Liver (tissue), 9 donors: ENCODE results near the gene ZNF316. TPM values are rescaled to one million over a fixed set of nuclear protein-coding genes. Genes with fewer than 3 reads are reported as not detected.

Experiments used
- DNase-seq: peaks from one replicate; pipeline ENCODE4 v3.0.0-alpha.2; 2017; ENCODE audit warnings: low spot score
- H3K27ac ChIP-seq, 2 donors: one replicate each; pipeline ENCODE4 v1.7.0; 2013; ENCODE audit warnings: inconsistent platforms in 2 of 2, low read length in 2 of 2, control low read depth in 1 of 2, low read depth in 1 of 2, mild to moderate bottlenecking in 1 of 2
- H3K27me3 ChIP-seq, 4 donors: one replicate each; pipeline versions ENCODE4 v1.6.1 to v1.7.0; 2013; ENCODE audit warnings: low read length in 3 of 4, inconsistent platforms in 1 of 4, mild to moderate bottlenecking in 1 of 4, moderate library complexity in 1 of 4; ENCODE audit not compliant: control insufficient read depth in 4 of 4, insufficient read depth in 4 of 4
- H3K36me3 ChIP-seq, 4 donors: one replicate each; pipeline versions ENCODE4 v1.6.1 to v1.7.0; 2013; ENCODE audit warnings: low read length in 3 of 4, mild to moderate bottlenecking in 3 of 4, low read depth in 1 of 4, moderate library complexity in 1 of 4; ENCODE audit not compliant: control insufficient read depth in 4 of 4, insufficient read depth in 3 of 4
- H3K4me1 ChIP-seq, 4 donors: one replicate each; pipeline versions ENCODE4 v1.6.1 to v1.7.0; 2013; ENCODE audit warnings: low read length in 3 of 4, mild to moderate bottlenecking in 3 of 4, moderate library complexity in 1 of 4; ENCODE audit not compliant: control insufficient read depth in 4 of 4, insufficient read depth in 4 of 4
- H3K4me3 ChIP-seq, 3 donors: one replicate each; pipeline versions ENCODE4 v1.6.1 to v1.7.0; 2013; ENCODE audit warnings: low read length in 3 of 3, control low read depth in 1 of 3, low read depth in 1 of 3, mild to moderate bottlenecking in 1 of 3
- H3K9ac ChIP-seq, 2 donors: one replicate each; pipeline ENCODE4 v1.7.0; 2013; ENCODE audit warnings: low read length in 2 of 2, mild to moderate bottlenecking in 2 of 2, moderate library complexity in 2 of 2, control low read depth in 1 of 2, low read depth in 1 of 2
- H3K9me3 ChIP-seq, 4 donors: one replicate each; pipeline versions ENCODE4 v1.6.1 to v1.7.0; 2013; ENCODE audit warnings: low read length in 3 of 4; ENCODE audit not compliant: control insufficient read depth in 4 of 4
- EGR1 ChIP-seq, 2 donors: IDR thresholded peaks; 2 replicates each; pipeline ENCODE4 v1.6.1; 2016 to 2018; ENCODE audit warnings: antibody characterized with exemption in 2 of 2, low read depth in 2 of 2
- FOXA1 ChIP-seq: IDR thresholded peaks from 2 replicates; pipeline ENCODE4 v1.6.1; 2016; ENCODE audit warnings: antibody characterized with exemption
- FOXA2 ChIP-seq: IDR thresholded peaks from 2 replicates; pipeline ENCODE4 v1.6.1; 2016; ENCODE audit warnings: antibody characterized with exemption
- GABPA ChIP-seq, 2 donors: IDR thresholded peaks in 1 of 2; conservative IDR thresholded peaks in 1 of 2; 2 replicates each; pipeline ENCODE4 v1.6.1; 2016; ENCODE audit warnings: antibody characterized with exemption in 2 of 2, mild to moderate bottlenecking in 1 of 2, moderate library complexity in 1 of 2
- HNF4A ChIP-seq, 2 donors: conservative IDR thresholded peaks; 2 replicates each; pipeline ENCODE4 v1.6.1; 2016; ENCODE audit warnings: antibody characterized with exemption in 2 of 2, mild to moderate bottlenecking in 2 of 2
- HNF4G ChIP-seq: IDR thresholded peaks from 2 replicates; pipeline ENCODE4 v1.6.1; 2016; ENCODE audit warnings: antibody characterized with exemption
- JUND ChIP-seq, 2 donors: IDR thresholded peaks; 2 replicates each; pipeline ENCODE4 v1.6.1; 2016; ENCODE audit warnings: antibody characterized with exemption in 2 of 2
- NR2F2 ChIP-seq: IDR thresholded peaks from 2 replicates; pipeline ENCODE4 v1.6.1; 2016; ENCODE audit warnings: antibody characterized with exemption
- RAD21 ChIP-seq, 2 donors: IDR thresholded peaks; 2 replicates each; pipeline ENCODE4 v1.6.1; 2016; ENCODE audit warnings: antibody characterized with exemption in 2 of 2, mild to moderate bottlenecking in 2 of 2
- RXRA ChIP-seq, 2 donors: IDR thresholded peaks; 2 replicates each; pipeline ENCODE4 v1.6.1; 2017 to 2018; ENCODE audit warnings: antibody characterized with exemption in 2 of 2, mild to moderate bottlenecking in 1 of 2
- SP1 ChIP-seq: IDR thresholded peaks from 2 replicates; pipeline ENCODE4 v1.6.1; 2018; ENCODE audit warnings: antibody characterized with exemption, mild to moderate bottlenecking
- TAF1 ChIP-seq: conservative IDR thresholded peaks from 2 replicates; pipeline ENCODE4 v1.6.1; 2016; ENCODE audit warnings: antibody characterized with exemption, mild to moderate bottlenecking
- YY1 ChIP-seq: IDR thresholded peaks from 2 replicates; pipeline ENCODE4 v1.6.1; 2016; ENCODE audit warnings: antibody characterized with exemption, mild to moderate bottlenecking
- WGBS: extraction: QIAGEN DNeasy Blood & Tissue Kit; methylation state at CpG from one replicate; pipeline ENCODE4 v1.1.7; 2013; 5-methylcytosine and 5-hydroxymethylcytosine counted together
- polyA plus RNA-seq, 2 donors: library from polyadenylated mRNA; stranded (reverse) in 1 of 2; unstranded in 1 of 2; fragments of 200-250 nt in 1 of 2; fragments of >200 nt in 1 of 2; fragmentation: Nextera tagmentation in 1 of 2; extraction: Ambion mirVana in 1 of 2; gene quantifications; one replicate each; pipeline versions ENCODE4 v1.2.1 to v1.2.3, GENCODE V29; 2013 to 2015
- total RNA-seq, 2 donors: library from RNA; depleted of rRNA; stranded (reverse); fragments of >200 nt; gene quantifications; one replicate each; pipeline ENCODE4 v1.2.3, GENCODE V29; 2014
- TF ChIP-seq, protein P1 (sequence below): fragments of 150-350 bp; IDR thresholded peaks from 2 replicates; pipeline ENCODE4 v1.5.1; 2017; ENCODE audit warnings: improper control_type of control experiment, low read depth, low read length; ENCODE audit not compliant: missing input control
- TF ChIP-seq, protein P2 (sequence below): IDR thresholded peaks from 2 replicates; pipeline ENCODE4 v1.6.1; 2016; ENCODE audit warnings: antibody characterized with exemption
- TF ChIP-seq, protein P3 (sequence below): IDR thresholded peaks from 2 replicates; pipeline ENCODE4 v1.6.1; 2016; ENCODE audit warnings: antibody characterized with exemption
- TF ChIP-seq, protein P4 (sequence below): IDR thresholded peaks from 2 replicates; pipeline ENCODE4 v1.6.1; 2016; ENCODE audit warnings: antibody characterized with exemption, mild to moderate bottlenecking
- TF ChIP-seq, protein P5 (sequence below): IDR thresholded peaks from 2 replicates; pipeline ENCODE4 v1.6.1; 2016; ENCODE audit warnings: antibody characterized with exemption
- donor health status: healthy.
- donor health status: healthy.
- donor health status: healthy.
- donor health status: healthy.
- donor health status: healthy.

The ZNF316 gene
- total and polyA plus RNA-seq, 4 donors, result 0.35 to 14.3 (median 7.2) TPM

DNA sequence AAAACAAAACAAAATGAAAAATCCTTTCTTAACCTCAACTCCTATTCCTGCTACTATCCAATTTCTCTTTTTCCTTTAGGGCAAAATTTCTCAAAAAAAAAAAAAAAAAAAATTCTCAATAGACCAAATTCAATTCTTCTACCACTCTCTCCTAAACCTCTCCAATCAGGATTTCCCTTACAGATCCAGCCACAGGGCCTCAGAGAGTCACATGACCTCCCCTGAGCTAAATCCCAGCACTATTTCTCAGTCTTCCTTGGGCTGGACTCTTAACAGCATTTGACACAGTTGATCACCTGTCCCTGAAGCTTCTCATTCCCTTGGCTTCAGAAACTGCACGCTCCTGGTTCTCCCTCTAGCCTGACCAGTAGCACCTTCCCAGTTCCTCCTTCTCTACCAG lies 64.7 kb downstream of the ZNF316 start:
- H3K9me3 ChIP-seq, result peaks cover 26 to 42% (median 39%) of the 10 kb centered on the region in 4 donors

More for the DNA sequence above, 64.7 kb downstream of the ZNF316 start:
- no peak for TF ChIP-seq RAD21 (IDR thresholded peaks at IDR 0.05)
- TF ChIP-seq GABPA (IDR thresholded peaks at IDR 0.05 in 1 of 2, conservative IDR thresholded peaks at IDR 0.05 in 1 of 2), result no peak
- no peak for TF ChIP-seq FOXA2
- TF ChIP-seq NR2F2, result no peak
- no peak for TF ChIP-seq JUND (IDR thresholded peaks at IDR 0.05)
- no peak for TF ChIP-seq RXRA (IDR thresholded peaks at IDR 0.05)
- TF ChIP-seq, protein P1, sequence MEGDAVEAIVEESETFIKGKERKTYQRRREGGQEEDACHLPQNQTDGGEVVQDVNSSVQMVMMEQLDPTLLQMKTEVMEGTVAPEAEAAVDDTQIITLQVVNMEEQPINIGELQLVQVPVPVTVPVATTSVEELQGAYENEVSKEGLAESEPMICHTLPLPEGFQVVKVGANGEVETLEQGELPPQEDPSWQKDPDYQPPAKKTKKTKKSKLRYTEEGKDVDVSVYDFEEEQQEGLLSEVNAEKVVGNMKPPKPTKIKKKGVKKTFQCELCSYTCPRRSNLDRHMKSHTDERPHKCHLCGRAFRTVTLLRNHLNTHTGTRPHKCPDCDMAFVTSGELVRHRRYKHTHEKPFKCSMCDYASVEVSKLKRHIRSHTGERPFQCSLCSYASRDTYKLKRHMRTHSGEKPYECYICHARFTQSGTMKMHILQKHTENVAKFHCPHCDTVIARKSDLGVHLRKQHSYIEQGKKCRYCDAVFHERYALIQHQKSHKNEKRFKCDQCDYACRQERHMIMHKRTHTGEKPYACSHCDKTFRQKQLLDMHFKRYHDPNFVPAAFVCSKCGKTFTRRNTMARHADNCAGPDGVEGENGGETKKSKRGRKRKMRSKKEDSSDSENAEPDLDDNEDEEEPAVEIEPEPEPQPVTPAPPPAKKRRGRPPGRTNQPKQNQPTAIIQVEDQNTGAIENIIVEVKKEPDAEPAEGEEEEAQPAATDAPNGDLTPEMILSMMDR, result no peak
- TF ChIP-seq, protein P2, sequence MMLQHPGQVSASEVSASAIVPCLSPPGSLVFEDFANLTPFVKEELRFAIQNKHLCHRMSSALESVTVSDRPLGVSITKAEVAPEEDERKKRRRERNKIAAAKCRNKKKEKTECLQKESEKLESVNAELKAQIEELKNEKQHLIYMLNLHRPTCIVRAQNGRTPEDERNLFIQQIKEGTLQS, result no peak
- no peak for TF ChIP-seq FOXA1
- TF ChIP-seq EGR1 (IDR thresholded peaks at IDR 0.05; ENCODE audit: low read depth in 2 of 2), result no peak
- TF ChIP-seq TAF1, result no peak
- no peak for TF ChIP-seq YY1
- TF ChIP-seq, protein P3, sequence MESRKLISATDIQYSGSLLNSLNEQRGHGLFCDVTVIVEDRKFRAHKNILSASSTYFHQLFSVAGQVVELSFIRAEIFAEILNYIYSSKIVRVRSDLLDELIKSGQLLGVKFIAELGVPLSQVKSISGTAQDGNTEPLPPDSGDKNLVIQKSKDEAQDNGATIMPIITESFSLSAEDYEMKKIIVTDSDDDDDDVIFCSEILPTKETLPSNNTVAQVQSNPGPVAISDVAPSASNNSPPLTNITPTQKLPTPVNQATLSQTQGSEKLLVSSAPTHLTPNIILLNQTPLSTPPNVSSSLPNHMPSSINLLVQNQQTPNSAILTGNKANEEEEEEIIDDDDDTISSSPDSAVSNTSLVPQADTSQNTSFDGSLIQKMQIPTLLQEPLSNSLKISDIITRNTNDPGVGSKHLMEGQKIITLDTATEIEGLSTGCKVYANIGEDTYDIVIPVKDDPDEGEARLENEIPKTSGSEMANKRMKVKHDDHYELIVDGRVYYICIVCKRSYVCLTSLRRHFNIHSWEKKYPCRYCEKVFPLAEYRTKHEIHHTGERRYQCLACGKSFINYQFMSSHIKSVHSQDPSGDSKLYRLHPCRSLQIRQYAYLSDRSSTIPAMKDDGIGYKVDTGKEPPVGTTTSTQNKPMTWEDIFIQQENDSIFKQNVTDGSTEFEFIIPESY, result no peak
- TF ChIP-seq HNF4G, result no peak
- TF ChIP-seq HNF4A (conservative IDR thresholded peaks at IDR 0.05), result no peak
- TF ChIP-seq, protein P4, sequence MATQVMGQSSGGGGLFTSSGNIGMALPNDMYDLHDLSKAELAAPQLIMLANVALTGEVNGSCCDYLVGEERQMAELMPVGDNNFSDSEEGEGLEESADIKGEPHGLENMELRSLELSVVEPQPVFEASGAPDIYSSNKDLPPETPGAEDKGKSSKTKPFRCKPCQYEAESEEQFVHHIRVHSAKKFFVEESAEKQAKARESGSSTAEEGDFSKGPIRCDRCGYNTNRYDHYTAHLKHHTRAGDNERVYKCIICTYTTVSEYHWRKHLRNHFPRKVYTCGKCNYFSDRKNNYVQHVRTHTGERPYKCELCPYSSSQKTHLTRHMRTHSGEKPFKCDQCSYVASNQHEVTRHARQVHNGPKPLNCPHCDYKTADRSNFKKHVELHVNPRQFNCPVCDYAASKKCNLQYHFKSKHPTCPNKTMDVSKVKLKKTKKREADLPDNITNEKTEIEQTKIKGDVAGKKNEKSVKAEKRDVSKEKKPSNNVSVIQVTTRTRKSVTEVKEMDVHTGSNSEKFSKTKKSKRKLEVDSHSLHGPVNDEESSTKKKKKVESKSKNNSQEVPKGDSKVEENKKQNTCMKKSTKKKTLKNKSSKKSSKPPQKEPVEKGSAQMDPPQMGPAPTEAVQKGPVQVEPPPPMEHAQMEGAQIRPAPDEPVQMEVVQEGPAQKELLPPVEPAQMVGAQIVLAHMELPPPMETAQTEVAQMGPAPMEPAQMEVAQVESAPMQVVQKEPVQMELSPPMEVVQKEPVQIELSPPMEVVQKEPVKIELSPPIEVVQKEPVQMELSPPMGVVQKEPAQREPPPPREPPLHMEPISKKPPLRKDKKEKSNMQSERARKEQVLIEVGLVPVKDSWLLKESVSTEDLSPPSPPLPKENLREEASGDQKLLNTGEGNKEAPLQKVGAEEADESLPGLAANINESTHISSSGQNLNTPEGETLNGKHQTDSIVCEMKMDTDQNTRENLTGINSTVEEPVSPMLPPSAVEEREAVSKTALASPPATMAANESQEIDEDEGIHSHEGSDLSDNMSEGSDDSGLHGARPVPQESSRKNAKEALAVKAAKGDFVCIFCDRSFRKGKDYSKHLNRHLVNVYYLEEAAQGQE, result no peak
- TF ChIP-seq, protein P5, sequence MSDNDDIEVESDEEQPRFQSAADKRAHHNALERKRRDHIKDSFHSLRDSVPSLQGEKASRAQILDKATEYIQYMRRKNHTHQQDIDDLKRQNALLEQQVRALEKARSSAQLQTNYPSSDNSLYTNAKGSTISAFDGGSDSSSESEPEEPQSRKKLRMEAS, result no peak
- no peak for TF ChIP-seq SP1
- WGBS, result 94% methylated on average over 1 of the region's 1 CpG
- H3K36me3 ChIP-seq, result peaks cover 26 to 64% (median 57%) of the 10 kb centered on the region in 4 donors
- H3K4me3 ChIP-seq, result no peak overlapping the region
- H3K27me3 ChIP-seq, result no peaks in the 10 kb centered on the region
- no peak overlapping the region for H3K27ac ChIP-seq
- no peak overlapping the region for H3K9ac ChIP-seq
- peaks cover 0 to 16% (median 10%) of the 10 kb centered on the region in 4 donors for H3K4me1 ChIP-seq
- no peak for DNase-seq

Other genes with a start within 250 kb of the ZNF316 start
- 10 to 100 TPM; 10.3 to 10.7 TPM for gene DAGLB, start 189.4 kb upstream of the ZNF316 start, total RNA-seq
- gene DAGLB, start 189.4 kb upstream of the ZNF316 start, polyA plus RNA-seq, result 1 to 10 TPM; 4.9 to 6.6 TPM
- 100 to 1,000 TPM in 1 of 2 donors, 10 to 100 TPM in 1; 91.9 to 173 TPM for gene KDELR2, start 153.2 kb upstream of the ZNF316 start, total RNA-seq
- 100 to 1,000 TPM; 140 to 154 TPM for gene KDELR2, start 153.2 kb upstream of the ZNF316 start, polyA plus RNA-seq
- under 1 TPM; 0.05 to 0.08 TPM for gene GRID2IP, start 85.9 kb upstream of the ZNF316 start, total RNA-seq
- not detected for gene GRID2IP, start 85.9 kb upstream of the ZNF316 start, polyA plus RNA-seq
- 10 to 100 TPM; 32.1 to 35.6 TPM for gene ZDHHC4, start 59.9 kb upstream of the ZNF316 start, total RNA-seq
- gene ZDHHC4, start 59.9 kb upstream of the ZNF316 start, polyA plus RNA-seq, result 10 to 100 TPM; 34.2 to 46.8 TPM
- 10 to 100 TPM in 1 of 2 donors, 1 to 10 TPM in 1; 7.9 to 10.4 TPM for gene INTS15, start 47.3 kb upstream of the ZNF316 start, total RNA-seq
- gene INTS15, start 47.3 kb upstream of the ZNF316 start, polyA plus RNA-seq, result 1 to 10 TPM; 5.2 to 8.4 TPM
- gene ZNF853, start 21.7 kb upstream of the ZNF316 start, total RNA-seq, result 1 to 10 TPM in 1 of 2 donors, under 1 TPM in 1; 0.67 to 3.0 TPM
- gene ZNF853, start 21.7 kb upstream of the ZNF316 start, polyA plus RNA-seq, result under 1 TPM; 0.04 to 0.35 TPM
- gene ZNF12, start 69.6 kb downstream of the ZNF316 start, total RNA-seq, result 1 to 10 TPM; 9.5 to 9.9 TPM
- 1 to 10 TPM; 4.4 to 5.8 TPM for gene ZNF12, start 69.6 kb downstream of the ZNF316 start, polyA plus RNA-seq
- under 1 TPM in 1 of 2 donors, not detected in 1; 0.42 TPM for gene RSPH10B2, start 116.8 kb downstream of the ZNF316 start, total RNA-seq
- under 1 TPM in 1 of 2 donors, not detected in 1; 0.09 TPM for gene RSPH10B2, start 116.8 kb downstream of the ZNF316 start, polyA plus RNA-seq
- 10 to 100 TPM; 22.2 to 23.8 TPM for gene CCZ1B, start 189.0 kb downstream of the ZNF316 start, total RNA-seq
- 1 to 10 TPM; 9.6 to 9.9 TPM for gene CCZ1B, start 189.0 kb downstream of the ZNF316 start, polyA plus RNA-seq